Measurements from ENCODE around the gene LRP1B. TPM values are rescaled to one million over a fixed set of nuclear protein-coding genes. Genes with fewer than 3 reads are reported as not detected.

Gene LRP1B
- total RNA-seq, 2 experiments from 2014 or later: not detected

- no peaks in the 10 kb centered on the region for H3K36me3 Mint-ChIP-seq (ENCODE audit: low read depth)
- ATAC-seq (no peak), DNase-seq (no peak)
- no peaks in the 10 kb centered on the region for H3K27me3 Mint-ChIP-seq
- no peak overlapping the region for H3K4me3 Mint-ChIP-seq
- no peaks in the 10 kb centered on the region for H3K4me1 Mint-ChIP-seq
- intact Hi-C loops (cut with DNase I, micrococcal nuclease): no loop called here
- H3K27ac Mint-ChIP-seq: no peak overlapping the region
- H3K9me3 Mint-ChIP-seq (ENCODE audit: low read depth): no peaks in the 10 kb centered on the region
- ChIA-PET POLR2A (no interaction called here), CTCF (interaction anchor here (0.6 kb wide), 1 partner anchor 141 kb away, joined by 3 read pairs; no protein-coding TSS in a partner anchor)
Measured at GRCh38 chr2:141994066-141994465, 136.8 kb downstream of the LRP1B start.

DNA sequence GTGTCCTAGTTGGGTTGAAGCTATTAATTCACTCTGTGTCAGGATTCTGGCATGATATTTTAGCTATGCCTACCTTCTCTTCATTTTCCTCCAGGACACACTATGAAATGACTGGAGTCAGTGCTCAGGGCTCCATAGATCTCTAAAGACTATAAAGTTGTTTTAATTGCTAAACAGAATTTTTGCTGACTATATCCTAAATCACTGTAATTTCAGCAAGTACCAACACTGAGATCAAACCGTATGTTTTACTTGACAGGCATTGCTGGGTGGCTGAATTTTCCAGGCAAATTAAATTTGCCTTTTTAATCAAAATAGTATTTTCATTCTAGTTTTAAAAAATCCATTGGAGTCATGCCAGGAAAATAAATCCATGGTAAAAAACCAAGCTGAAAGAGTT is 138.1 kb downstream of the LRP1B start:
- H3K9me3 Mint-ChIP-seq (ENCODE audit: low read depth): no peaks in the 10 kb centered on the region
- ChIA-PET CTCF (no interaction called here), POLR2A (no interaction called here)
- no peaks in the 10 kb centered on the region for H3K27me3 Mint-ChIP-seq
- ATAC-seq: no peak
- no peaks in the 10 kb centered on the region for H3K4me1 Mint-ChIP-seq
- intact Hi-C loops (cut with DNase I, micrococcal nuclease): no loop called here
- DNase-seq: no peak
- no peaks in the 10 kb centered on the region for H3K36me3 Mint-ChIP-seq (ENCODE audit: low read depth)
- no peak overlapping the region for H3K27ac Mint-ChIP-seq
- no peak overlapping the region for H3K4me3 Mint-ChIP-seq

DNA sequence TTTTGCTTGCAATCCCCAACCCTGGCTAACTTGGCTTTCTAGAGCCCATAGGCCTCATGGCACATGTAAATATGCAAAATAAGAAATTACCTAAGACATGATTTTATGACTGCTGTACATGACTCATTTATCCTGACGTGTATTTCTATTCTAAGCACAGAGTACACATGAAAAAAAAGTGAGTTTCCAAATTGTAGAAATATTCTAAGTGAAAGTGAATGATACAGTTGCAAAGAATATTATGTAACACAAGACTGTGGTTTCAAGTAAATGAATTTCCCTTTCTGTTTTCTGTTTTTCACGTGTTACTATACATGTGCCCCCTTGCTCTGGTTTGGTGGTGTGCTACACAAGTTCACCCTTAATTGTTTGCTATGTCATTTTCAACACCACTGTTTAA is 162.4 kb downstream of the LRP1B start:
- POLR2A ChIA-PET: no interaction called here
- intact Hi-C loops (cut with DNase I, micrococcal nuclease): no loop called here
- DNase-seq (no peak), ATAC-seq (no peak)
- H3K4me1 Mint-ChIP-seq: no peaks in the 10 kb centered on the region
- H3K36me3 Mint-ChIP-seq (ENCODE audit: low read depth): no peaks in the 10 kb centered on the region
- CTCF ChIA-PET: no interaction called here
- peaks cover 7% of the 10 kb centered on the region for H3K9me3 Mint-ChIP-seq (ENCODE audit: low read depth)
- no peaks in the 10 kb centered on the region for H3K27me3 Mint-ChIP-seq
- no peak overlapping the region for H3K27ac Mint-ChIP-seq
- H3K4me3 Mint-ChIP-seq: no peak overlapping the region

- Mint-ChIP-seq H3K4me3 (no peak overlapping the region), H3K4me1 (no peaks in the 10 kb centered on the region), H3K36me3 (ENCODE audit: low read depth) (no peaks in the 10 kb centered on the region), H3K27ac (no peak overlapping the region), H3K9me3 (ENCODE audit: low read depth) (peaks cover 7% of the 10 kb centered on the region), H3K27me3 (no peaks in the 10 kb centered on the region)
- intact Hi-C loops (cut with DNase I, micrococcal nuclease): no loop called here
- ChIA-PET CTCF (no interaction called here), POLR2A (no interaction called here)
- DNase-seq (no peak), ATAC-seq (no peak)
Measured at GRCh38 chr2:141967980-141968379, 162.8 kb downstream of the LRP1B start.

- no peaks in the 10 kb centered on the region for H3K27me3 Mint-ChIP-seq
- POLR2A ChIA-PET: no interaction called here
- no peak overlapping the region for H3K27ac Mint-ChIP-seq
- H3K4me3 Mint-ChIP-seq: no peak overlapping the region
- peaks cover 7% of the 10 kb centered on the region for H3K9me3 Mint-ChIP-seq (ENCODE audit: low read depth)
- DNase-seq (no peak), ATAC-seq (no peak)
- intact Hi-C loops (cut with DNase I, micrococcal nuclease): no loop called here
- H3K36me3 Mint-ChIP-seq (ENCODE audit: low read depth): no peaks in the 10 kb centered on the region
- CTCF ChIA-PET: no interaction called here
- H3K4me1 Mint-ChIP-seq: no peaks in the 10 kb centered on the region
Measured at GRCh38 chr2:141967503-141967902, 163.3 kb downstream of the LRP1B start.

DNA sequence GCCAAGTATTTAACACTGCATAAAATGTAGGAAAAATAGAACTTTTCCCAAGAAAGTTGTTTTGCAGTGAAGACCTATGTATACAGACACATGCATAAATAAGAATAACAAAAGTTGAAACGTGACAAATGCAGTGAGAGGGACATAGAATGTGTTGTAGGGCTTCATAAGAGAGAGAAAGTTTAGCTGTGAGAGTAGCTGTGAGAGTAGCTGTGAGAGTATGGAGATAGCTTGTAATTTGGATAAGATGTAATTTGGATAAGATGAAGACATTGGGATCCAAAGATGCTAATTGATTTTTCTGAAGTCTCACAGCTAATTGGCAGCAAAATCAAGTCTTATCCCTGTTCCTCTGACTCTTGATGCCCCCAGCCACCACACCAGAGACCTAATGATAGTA is 170.9 kb downstream of the LRP1B start:
- ATAC-seq: no peak
- Mint-ChIP-seq H3K4me1 (no peaks in the 10 kb centered on the region), H3K36me3 (ENCODE audit: low read depth) (no peaks in the 10 kb centered on the region), H3K27me3 (no peaks in the 10 kb centered on the region), H3K9me3 (ENCODE audit: low read depth) (peaks cover 3% of the 10 kb centered on the region), H3K27ac (no peak overlapping the region), H3K4me3 (no peak overlapping the region)
- no peak for DNase-seq
- intact Hi-C loops (cut with DNase I, micrococcal nuclease): no loop called here
- ChIA-PET POLR2A (no interaction called here), CTCF (no interaction called here)

GRCh38 chr2:141959016-141959415 is 171.8 kb downstream of the LRP1B start:
- CTCF ChIA-PET: no interaction called here
- Mint-ChIP-seq H3K27ac (no peak overlapping the region), H3K4me3 (no peak overlapping the region), H3K4me1 (no peaks in the 10 kb centered on the region), H3K27me3 (no peaks in the 10 kb centered on the region), H3K9me3 (ENCODE audit: low read depth) (peaks cover 3% of the 10 kb centered on the region), H3K36me3 (ENCODE audit: low read depth) (no peaks in the 10 kb centered on the region)
- no peak for DNase-seq
- POLR2A ChIA-PET: no interaction called here
- intact Hi-C loops (cut with DNase I, micrococcal nuclease): no loop called here
- no peak for ATAC-seq

DNA sequence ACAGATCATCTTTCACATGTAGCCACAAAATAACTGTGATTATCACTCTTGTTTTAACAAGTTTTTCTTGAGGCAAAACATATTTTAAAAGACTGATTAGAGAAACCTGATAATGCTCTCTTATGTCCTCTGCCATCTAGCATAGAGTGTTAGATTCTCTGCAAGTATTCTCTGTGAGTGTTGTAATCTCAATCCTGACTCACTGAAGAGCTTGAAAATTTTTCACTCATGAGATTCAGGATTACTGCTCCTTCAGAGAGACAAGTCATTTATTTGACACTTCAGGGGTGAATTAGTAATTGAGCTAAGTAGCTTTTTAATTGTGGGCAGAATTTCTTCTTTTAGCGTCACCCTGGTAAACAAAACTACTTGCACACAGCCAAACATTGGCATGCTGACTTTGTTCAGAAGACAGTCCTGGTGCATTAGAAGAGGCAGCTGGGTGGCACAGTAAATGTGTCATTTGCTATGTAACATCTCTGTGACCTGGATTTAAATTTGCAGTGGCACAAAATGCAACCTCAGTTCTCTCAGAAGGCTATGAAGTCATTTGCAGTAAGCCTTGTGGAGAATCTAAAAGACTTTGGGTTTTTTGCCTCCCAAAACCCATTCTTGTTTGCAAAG is 172.9 kb downstream of the LRP1B start:
- ChIA-PET POLR2A (no interaction called here), CTCF (interaction anchor here (0.7 kb wide), 1 partner anchor 72 kb away, joined by 5 read pairs; no protein-coding TSS in a partner anchor)
- no peak for ATAC-seq
- Mint-ChIP-seq H3K9me3 (ENCODE audit: low read depth) (peaks cover 3% of the 10 kb centered on the region), H3K27ac (no peak overlapping the region), H3K4me3 (no peak overlapping the region), H3K27me3 (no peaks in the 10 kb centered on the region), H3K4me1 (no peaks in the 10 kb centered on the region), H3K36me3 (ENCODE audit: low read depth) (no peaks in the 10 kb centered on the region)
- intact Hi-C loops (cut with DNase I, micrococcal nuclease): no loop called here
- no peak for DNase-seq

- peaks cover 1% of the 10 kb centered on the region for H3K9me3 Mint-ChIP-seq (ENCODE audit: low read depth)
- CTCF ChIA-PET: interaction anchor here (0.7 kb wide), 1 partner anchor 73 kb away, joined by 5 read pairs; no protein-coding TSS in a partner anchor
- H3K4me3 Mint-ChIP-seq: no peak overlapping the region
- H3K27ac Mint-ChIP-seq: no peak overlapping the region
- H3K36me3 Mint-ChIP-seq (ENCODE audit: low read depth): no peaks in the 10 kb centered on the region
- H3K4me1 Mint-ChIP-seq: no peaks in the 10 kb centered on the region
- no peak for ATAC-seq
- intact Hi-C loops (cut with DNase I, micrococcal nuclease): no loop called here
- no peaks in the 10 kb centered on the region for H3K27me3 Mint-ChIP-seq
- DNase-seq: no peak
- POLR2A ChIA-PET: no interaction called here
Measured at GRCh38 chr2:141957321-141957720, 173.5 kb downstream of the LRP1B start.

- no peak for DNase-seq
- H3K36me3 Mint-ChIP-seq (ENCODE audit: low read depth): no peaks in the 10 kb centered on the region
- H3K27ac Mint-ChIP-seq: no peak overlapping the region
- ChIA-PET CTCF (no interaction called here), POLR2A (no interaction called here)
- H3K4me1 Mint-ChIP-seq: no peaks in the 10 kb centered on the region
- ATAC-seq: no peak
- H3K9me3 Mint-ChIP-seq (ENCODE audit: low read depth): peaks cover 4% of the 10 kb centered on the region
- H3K4me3 Mint-ChIP-seq: no peak overlapping the region
- H3K27me3 Mint-ChIP-seq: no peaks in the 10 kb centered on the region
- intact Hi-C loops (cut with DNase I, micrococcal nuclease): no loop called here
Measured at GRCh38 chr2:141947396-141948114, 183.3 kb downstream of the LRP1B start.

GRCh38 chr2:141946016-141946415 is 184.8 kb downstream of the LRP1B start:
- Mint-ChIP-seq H3K9me3 (ENCODE audit: low read depth) (peaks cover 5% of the 10 kb centered on the region), H3K36me3 (ENCODE audit: low read depth) (no peaks in the 10 kb centered on the region), H3K27ac (no peak overlapping the region), H3K4me1 (no peaks in the 10 kb centered on the region), H3K4me3 (no peak overlapping the region), H3K27me3 (no peaks in the 10 kb centered on the region)
- ATAC-seq (no peak), DNase-seq (no peak)
- POLR2A ChIA-PET: no interaction called here
- CTCF ChIA-PET: interaction anchor here (0.6 kb wide), 1 partner anchor 145 kb away, joined by 4 read pairs; no protein-coding TSS in a partner anchor
- intact Hi-C loops (cut with DNase I, micrococcal nuclease): no loop called here

DNA sequence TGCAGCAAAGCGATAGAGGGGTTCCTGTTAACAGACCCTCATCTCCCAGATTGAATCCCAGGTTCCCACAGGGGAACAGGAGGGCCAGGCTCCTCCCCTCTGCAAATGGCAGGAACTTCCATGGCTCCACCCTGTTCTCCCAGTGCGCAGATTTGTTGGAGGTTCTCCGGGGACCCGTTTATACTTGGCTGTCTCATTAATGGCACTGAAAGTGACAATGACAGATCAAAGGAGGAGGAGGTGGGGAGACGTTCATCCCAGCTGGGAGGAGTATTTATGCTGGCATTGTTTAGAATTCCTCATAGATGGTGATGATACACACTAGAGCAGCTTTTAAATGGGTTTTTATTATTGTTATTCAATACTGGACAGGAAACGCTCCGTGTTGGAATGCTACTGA is 186.9 kb downstream of the LRP1B start:
- intact Hi-C loops (cut with DNase I, micrococcal nuclease): no loop called here
- Mint-ChIP-seq H3K4me1 (no peaks in the 10 kb centered on the region), H3K27me3 (no peaks in the 10 kb centered on the region), H3K36me3 (ENCODE audit: low read depth) (no peaks in the 10 kb centered on the region), H3K27ac (no peak overlapping the region), H3K9me3 (ENCODE audit: low read depth) (peaks cover 5% of the 10 kb centered on the region), H3K4me3 (no peak overlapping the region)
- DNase-seq (no peak), ATAC-seq (no peak)
- CTCF ChIA-PET: no interaction called here
- POLR2A ChIA-PET: no interaction called here
